Prostate gland (tissue), 2 donors: ENCODE results near the gene CDC42BPB. TPM values are rescaled to one million over a fixed set of nuclear protein-coding genes. Genes with fewer than 3 reads are reported as not detected.

Source experiments
- DNase-seq: peaks from one replicate; pipeline ENCODE4 v3.0.0-alpha.2; 2019; ENCODE audit warnings: low spot score
- H3K27ac ChIP-seq, 2 donors: fragments of 200-600 bp; sonication (generic); 2 replicates each; pipeline ENCODE4 v1.5.1; 2017 to 2019
- H3K27me3 ChIP-seq: fragments of 200-600 bp; sonication (generic); replicated peaks from 2 replicates; pipeline ENCODE4 v1.5.1; 2019; ENCODE audit not compliant: insufficient read depth
- H3K36me3 ChIP-seq, 2 donors: fragments of 200-600 bp; sonication (generic); 1 replicate in 1 of 2; 2 replicates in 1 of 2; pipeline versions ENCODE4 v1.5.1 to v1.8.1; 2017 to 2019
- H3K4me1 ChIP-seq: fragments of 200-600 bp; sonication (generic); replicated peaks from 2 replicates; pipeline ENCODE4 v1.5.1; 2019
- H3K4me3 ChIP-seq, 2 donors: fragments of 200-600 bp; sonication (generic); 2 replicates each; pipeline ENCODE4 v1.5.1; 2017 to 2019
- H3K9me3 ChIP-seq: fragments of 200-600 bp; sonication (generic); 2 replicates; pipeline ENCODE4 v1.5.1; 2017
- POLR2A ChIP-seq: fragments of 450-650 bp; IDR thresholded peaks from one replicate; pipeline ENCODE4 v1.6.1; 2016; ENCODE audit warnings: antibody characterized with exemption, mild to moderate bottlenecking
- POLR2AphosphoS5 ChIP-seq: sonication (generic); formaldehyde crosslinking; IDR thresholded peaks from one replicate; pipeline ENCODE4 v1.6.1; 2017; ENCODE audit warnings: antibody characterized with exemption
- WGBS: methylation state at CpG from one replicate; pipeline ENCODE4 v1.1.5; 2018; 5-methylcytosine and 5-hydroxymethylcytosine counted together
- intact Hi-C: fragments of 100-400 bp; cut with DNase I; formaldehyde crosslinking; loops from one replicate; pipeline ENCODE4 v1.14.2; 2022
- total RNA-seq, 2 donors: library from RNA; depleted of rRNA; stranded (reverse); fragments of >200 nt; gene quantifications; one replicate each; pipeline ENCODE4 v1.1.0, GENCODE V29; 2016
- TF ChIP-seq, protein P1 (sequence below), 4 experiments: fragments of 200-600 bp in 2 of 4; fragments of 450-650 bp in 2 of 4; sonication (generic) in 2 of 4; IDR thresholded peaks; 1 replicate in 3 of 4; 2 replicates in 1 of 4; pipeline ENCODE4 v1.5.1; 2016 to 2019; ENCODE audit warnings: antibody characterized with exemption in 4 of 4, mild to moderate bottlenecking in 2 of 4, moderate library complexity in 2 of 4

The CDC42BPB gene
- total RNA-seq, 2 donors from 2014 or later = 78.9 to 172 TPM

- H3K4me1 ChIP-seq = no peaks in the 10 kb centered on the region
- H3K9me3 ChIP-seq = no peaks in the 10 kb centered on the region
- DNase-seq = no peak
- H3K36me3 ChIP-seq = no peaks in the 10 kb centered on the region
- TF ChIP-seq POLR2AphosphoS5 = peak; percentile 31
- TF ChIP-seq POLR2A = no peak
- H3K27ac ChIP-seq = no peak overlapping the region
- no peak overlapping the region for H3K4me3 ChIP-seq
- WGBS = 36% methylated on average over 4 of the region's 4 CpGs
- H3K27me3 ChIP-seq = no peaks in the 10 kb centered on the region
- intact Hi-C loops = no loop called here
These were observed 165.8 kb downstream of the CDC42BPB start for GRCh38 chr14:102891556-102891955.

- H3K27me3 ChIP-seq = no peaks in the 10 kb centered on the region
- H3K36me3 ChIP-seq = no peaks in the 10 kb centered on the region
- DNase-seq = no peak
- no peaks in the 10 kb centered on the region for H3K4me1 ChIP-seq
- TF ChIP-seq, protein P1, sequence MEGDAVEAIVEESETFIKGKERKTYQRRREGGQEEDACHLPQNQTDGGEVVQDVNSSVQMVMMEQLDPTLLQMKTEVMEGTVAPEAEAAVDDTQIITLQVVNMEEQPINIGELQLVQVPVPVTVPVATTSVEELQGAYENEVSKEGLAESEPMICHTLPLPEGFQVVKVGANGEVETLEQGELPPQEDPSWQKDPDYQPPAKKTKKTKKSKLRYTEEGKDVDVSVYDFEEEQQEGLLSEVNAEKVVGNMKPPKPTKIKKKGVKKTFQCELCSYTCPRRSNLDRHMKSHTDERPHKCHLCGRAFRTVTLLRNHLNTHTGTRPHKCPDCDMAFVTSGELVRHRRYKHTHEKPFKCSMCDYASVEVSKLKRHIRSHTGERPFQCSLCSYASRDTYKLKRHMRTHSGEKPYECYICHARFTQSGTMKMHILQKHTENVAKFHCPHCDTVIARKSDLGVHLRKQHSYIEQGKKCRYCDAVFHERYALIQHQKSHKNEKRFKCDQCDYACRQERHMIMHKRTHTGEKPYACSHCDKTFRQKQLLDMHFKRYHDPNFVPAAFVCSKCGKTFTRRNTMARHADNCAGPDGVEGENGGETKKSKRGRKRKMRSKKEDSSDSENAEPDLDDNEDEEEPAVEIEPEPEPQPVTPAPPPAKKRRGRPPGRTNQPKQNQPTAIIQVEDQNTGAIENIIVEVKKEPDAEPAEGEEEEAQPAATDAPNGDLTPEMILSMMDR (IDR thresholded peaks at IDR 0.05) = no peak
- H3K4me3 ChIP-seq = no peak overlapping the region
- intact Hi-C loops = no loop called here
- H3K9me3 ChIP-seq = no peaks in the 10 kb centered on the region
- WGBS = 74% methylated on average over 15 of the region's 15 CpGs
- H3K27ac ChIP-seq = no peak overlapping the region
These were observed 166.2 kb downstream of the CDC42BPB start for GRCh38 chr14:102891111-102891510.

DNA sequence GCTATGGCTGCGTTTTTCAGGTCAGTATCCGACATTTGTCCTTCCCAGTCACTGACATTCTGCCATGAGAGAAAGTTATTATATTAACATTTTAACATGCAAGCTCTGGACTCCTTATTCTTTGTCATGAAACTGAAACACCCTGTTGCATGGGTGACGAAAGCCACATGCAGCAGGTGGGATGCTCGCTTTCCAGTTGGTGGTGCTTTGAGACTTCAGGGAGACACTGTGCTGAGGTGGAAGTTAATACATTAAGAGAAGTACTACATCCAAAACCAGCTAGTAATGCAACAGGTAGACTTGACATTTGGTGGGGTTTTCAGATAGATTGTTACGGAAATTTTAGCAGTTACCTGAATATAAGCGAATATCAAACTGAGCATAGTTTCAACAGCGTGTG, 167.7 kb downstream of the CDC42BPB start:
- Histone ChIP-seq H3K27ac (no peak overlapping the region), H3K9me3 (no peaks in the 10 kb centered on the region), H3K4me1 (no peaks in the 10 kb centered on the region), H3K27me3 (no peaks in the 10 kb centered on the region), H3K36me3 (no peaks in the 10 kb centered on the region), H3K4me3 (no peak overlapping the region)
- DNase-seq = no peak
- 97% methylated on average over 7 of the region's 7 CpGs for WGBS
- no peak for TF ChIP-seq POLR2AphosphoS5
- TF ChIP-seq, protein P1 (IDR thresholded peaks at IDR 0.05) = no peak
- no peak for TF ChIP-seq POLR2A
- intact Hi-C loops = no loop called here

GRCh38 chr14:102888748-102889147, 168.6 kb downstream of the CDC42BPB start:
- no peak for DNase-seq
- Histone ChIP-seq H3K27ac (no peak overlapping the region), H3K36me3 (no peaks in the 10 kb centered on the region), H3K27me3 (no peaks in the 10 kb centered on the region), H3K9me3 (no peaks in the 10 kb centered on the region), H3K4me3 (no peak overlapping the region), H3K4me1 (no peaks in the 10 kb centered on the region)
- intact Hi-C loops = no loop called here
- TF ChIP-seq, protein P1 (IDR thresholded peaks at IDR 0.05) = no peak
- TF ChIP-seq POLR2A (no peak), POLR2AphosphoS5 (no peak)
- WGBS = 54% methylated on average over 1 of the region's 1 CpG

DNA sequence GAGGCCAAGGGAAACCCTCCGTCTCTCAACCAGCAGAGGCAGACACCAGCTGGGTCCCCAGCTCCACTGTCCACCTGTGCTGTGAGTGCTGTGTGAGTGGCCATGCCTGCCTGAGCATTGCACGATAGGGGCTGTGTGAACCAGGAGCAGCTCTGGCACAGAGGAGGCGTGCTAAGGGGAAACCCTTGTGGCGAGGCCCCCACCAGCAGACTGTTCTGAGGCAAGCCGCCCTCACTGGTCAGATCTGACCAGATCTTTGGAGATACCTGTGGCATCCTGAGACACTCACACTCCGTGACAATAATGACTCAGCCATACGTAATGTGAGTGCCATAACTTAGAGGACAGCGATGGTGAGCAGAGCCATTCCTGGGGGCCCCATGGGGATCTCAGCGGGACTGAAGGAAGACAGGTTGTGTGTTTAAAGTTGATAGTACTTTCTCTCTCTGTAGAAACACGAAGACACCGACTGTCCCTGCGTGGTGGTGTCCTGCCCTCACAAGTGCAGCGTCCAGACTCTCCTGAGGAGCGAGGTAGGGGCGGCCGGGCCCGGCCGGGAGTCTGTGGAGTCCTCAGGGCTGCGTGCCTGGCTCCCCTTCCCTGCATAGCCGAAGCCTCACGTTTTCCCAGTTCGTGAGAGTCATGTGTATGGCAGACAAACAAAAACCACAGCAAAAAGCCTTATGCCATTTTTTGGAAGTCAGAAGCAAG, 171.5 kb downstream of the CDC42BPB start:
- intact Hi-C loops = no loop called here
- Histone ChIP-seq H3K9me3 (no peaks in the 10 kb centered on the region), H3K4me3 (no peak overlapping the region), H3K36me3 (no peaks in the 10 kb centered on the region), H3K4me1 (no peaks in the 10 kb centered on the region), H3K27me3 (no peaks in the 10 kb centered on the region), H3K27ac (no peak overlapping the region)
- no peak for TF ChIP-seq POLR2AphosphoS5
- no peak for TF ChIP-seq POLR2A
- TF ChIP-seq, protein P1 (IDR thresholded peaks at IDR 0.05) = no peak
- no peak for DNase-seq
- 98% methylated on average over 22 of the region's 22 CpGs for WGBS
